Measurements from ENCODE around the gene DNTTIP2. TPM values are rescaled to one million over a fixed set of nuclear protein-coding genes. Genes with fewer than 3 reads are reported as not detected.
"Not testable (repeated sequence)": the region's sequence is repeated elsewhere in the genome, so short reads cannot be mapped to it uniquely, and the experiment has no call there.

Gene DNTTIP2
- total RNA-seq, 2 donors from 2014 or later: 56.2 to 74.7 TPM

DNA sequence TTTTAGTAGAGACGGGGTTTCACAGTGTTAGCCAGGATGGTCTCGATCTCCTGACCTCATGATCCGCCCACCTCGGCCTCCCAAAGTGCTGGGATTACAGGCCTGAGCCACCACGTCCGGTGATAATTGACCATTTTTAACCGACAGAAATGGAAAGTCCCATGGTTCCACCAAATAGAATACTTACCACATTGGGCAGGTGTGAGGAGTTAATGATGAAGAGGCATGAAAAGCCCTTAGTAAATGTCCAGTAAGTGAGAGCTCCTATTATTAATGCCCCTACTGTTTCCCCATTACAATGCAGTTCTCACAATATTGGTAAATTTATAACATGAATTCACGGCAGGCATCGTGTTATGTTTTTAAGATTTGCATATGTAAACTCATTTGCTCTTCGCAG is 38.3 kb upstream of the DNTTIP2 start:
- DNase-seq: no peak
- Histone ChIP-seq H3K27ac (ENCODE audit: low read depth, low read length) (no peak overlapping the region), H3K27me3 (ENCODE audit: control insufficient read depth, insufficient read depth, low read length, poor library complexity, severe bottlenecking) (no peaks in the 10 kb centered on the region), H3K4me3 (ENCODE audit: low read length) (no peak overlapping the region), H3K36me3 (ENCODE audit: control insufficient read depth, insufficient read depth, low read length) (no peaks in the 10 kb centered on the region), H3K9me3 (ENCODE audit: control insufficient read depth, low read length) (peaks cover 12% of the 10 kb centered on the region), H3K4me1 (ENCODE audit: control insufficient read depth, insufficient read depth, low read length) (no peaks in the 10 kb centered on the region), H3K9ac (ENCODE audit: extremely low read depth, low read length, poor library complexity, severe bottlenecking) (no peak overlapping the region)
- H3K27me3 Mint-ChIP-seq (ENCODE audit: insufficient read depth): peaks cover 18% of the 10 kb centered on the region
- no peak overlapping the region for H3K4me3 Mint-ChIP-seq
- H3K36me3 Mint-ChIP-seq (ENCODE audit: low read depth): no peaks in the 10 kb centered on the region
- no peak overlapping the region for H3K27ac Mint-ChIP-seq
- TF ChIP-seq, protein P1, sequence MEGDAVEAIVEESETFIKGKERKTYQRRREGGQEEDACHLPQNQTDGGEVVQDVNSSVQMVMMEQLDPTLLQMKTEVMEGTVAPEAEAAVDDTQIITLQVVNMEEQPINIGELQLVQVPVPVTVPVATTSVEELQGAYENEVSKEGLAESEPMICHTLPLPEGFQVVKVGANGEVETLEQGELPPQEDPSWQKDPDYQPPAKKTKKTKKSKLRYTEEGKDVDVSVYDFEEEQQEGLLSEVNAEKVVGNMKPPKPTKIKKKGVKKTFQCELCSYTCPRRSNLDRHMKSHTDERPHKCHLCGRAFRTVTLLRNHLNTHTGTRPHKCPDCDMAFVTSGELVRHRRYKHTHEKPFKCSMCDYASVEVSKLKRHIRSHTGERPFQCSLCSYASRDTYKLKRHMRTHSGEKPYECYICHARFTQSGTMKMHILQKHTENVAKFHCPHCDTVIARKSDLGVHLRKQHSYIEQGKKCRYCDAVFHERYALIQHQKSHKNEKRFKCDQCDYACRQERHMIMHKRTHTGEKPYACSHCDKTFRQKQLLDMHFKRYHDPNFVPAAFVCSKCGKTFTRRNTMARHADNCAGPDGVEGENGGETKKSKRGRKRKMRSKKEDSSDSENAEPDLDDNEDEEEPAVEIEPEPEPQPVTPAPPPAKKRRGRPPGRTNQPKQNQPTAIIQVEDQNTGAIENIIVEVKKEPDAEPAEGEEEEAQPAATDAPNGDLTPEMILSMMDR (conservative IDR thresholded peaks at IDR 0.05): no peak
- 97 to 100% methylated on average over 1 to 10 of the region's 10 CpGs for WGBS, 2 experiments (ENCODE audit: insufficient coverage in 1 of 2, insufficient read length in 1 of 2)
- H3K9me3 Mint-ChIP-seq: peaks cover 32% of the 10 kb centered on the region
- peaks cover 4% of the 10 kb centered on the region for H3K4me1 Mint-ChIP-seq

DNA sequence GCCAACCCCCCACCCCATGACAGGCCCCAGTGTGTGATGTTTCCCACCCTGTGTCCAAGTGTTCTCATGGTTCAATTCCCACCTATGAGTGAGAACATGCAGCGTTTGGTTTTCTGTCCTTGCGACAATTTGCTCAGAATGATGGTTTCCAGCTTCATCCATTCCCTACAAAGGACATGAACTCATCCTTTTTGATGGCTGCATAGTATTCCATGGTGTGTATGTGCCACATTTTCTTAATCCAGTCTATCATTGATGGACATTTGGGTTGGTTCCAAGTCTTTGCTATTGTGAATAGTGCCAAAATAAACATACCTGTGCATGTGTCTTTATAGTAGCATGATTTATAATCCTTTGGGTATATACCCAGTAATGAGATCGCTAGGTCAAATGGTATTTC is 31.9 kb upstream of the DNTTIP2 start:
- not testable (repeated sequence) for H3K27me3 ChIP-seq (ENCODE audit: control insufficient read depth, insufficient read depth, low read length, poor library complexity, severe bottlenecking); DNase-seq; H3K4me1 Mint-ChIP-seq; H3K4me3 Mint-ChIP-seq; H3K4me3 ChIP-seq (ENCODE audit: low read length); H3K27ac ChIP-seq (ENCODE audit: low read depth, low read length); H3K36me3 Mint-ChIP-seq (ENCODE audit: low read depth); H3K27ac Mint-ChIP-seq; H3K36me3 ChIP-seq (ENCODE audit: control insufficient read depth, insufficient read depth, low read length); H3K4me1 ChIP-seq (ENCODE audit: control insufficient read depth, insufficient read depth, low read length); H3K9me3 ChIP-seq (ENCODE audit: control insufficient read depth, low read length); H3K9ac ChIP-seq (ENCODE audit: extremely low read depth, low read length, poor library complexity, severe bottlenecking)
- WGBS, 2 experiments (ENCODE audit: insufficient coverage in 1 of 2, insufficient read length in 1 of 2): 88 to 100% methylated on average over 3 of the region's 3 CpGs
- H3K9me3 Mint-ChIP-seq: peaks cover 33% of the 10 kb centered on the region
- peaks cover 26% of the 10 kb centered on the region for H3K27me3 Mint-ChIP-seq (ENCODE audit: insufficient read depth)

DNA sequence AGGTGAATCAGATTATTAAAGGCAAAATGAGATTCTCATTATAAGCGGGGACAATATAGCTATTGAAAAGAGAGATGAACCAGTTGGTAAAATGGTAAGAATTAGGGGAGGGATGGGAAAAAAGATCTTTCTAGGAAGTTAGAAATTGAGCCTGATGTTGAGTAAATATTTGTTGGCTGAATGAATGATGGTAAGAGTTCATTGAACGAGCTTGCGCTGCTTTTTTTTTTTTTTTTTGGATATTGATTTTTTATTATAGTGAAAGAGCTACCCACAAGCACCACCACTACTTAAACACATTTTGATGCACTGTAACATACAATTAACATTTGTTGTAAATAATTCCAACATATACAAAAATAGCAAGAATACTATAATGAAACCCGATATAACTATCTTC is 31.3 kb upstream of the DNTTIP2 start:
- H3K9ac ChIP-seq (ENCODE audit: extremely low read depth, low read length, poor library complexity, severe bottlenecking): no peak overlapping the region
- peak overlapping the region; percentile 79 for H3K4me3 Mint-ChIP-seq
- WGBS, 2 experiments (ENCODE audit: insufficient coverage in 1 of 2, insufficient read length in 1 of 2): 98 to 100% methylated on average over 1 to 4 of the region's 4 CpGs
- DNase-seq: no peak
- no peaks in the 10 kb centered on the region for H3K27me3 ChIP-seq (ENCODE audit: control insufficient read depth, insufficient read depth, low read length, poor library complexity, severe bottlenecking)
- TF ChIP-seq, protein P1 (conservative IDR thresholded peaks at IDR 0.05): no peak
- H3K27ac ChIP-seq (ENCODE audit: low read depth, low read length): no peak overlapping the region
- peaks cover 26% of the 10 kb centered on the region for H3K27me3 Mint-ChIP-seq (ENCODE audit: insufficient read depth)
- no peaks in the 10 kb centered on the region for H3K36me3 ChIP-seq (ENCODE audit: control insufficient read depth, insufficient read depth, low read length)
- no peaks in the 10 kb centered on the region for H3K9me3 ChIP-seq (ENCODE audit: control insufficient read depth, low read length)
- H3K4me1 ChIP-seq (ENCODE audit: control insufficient read depth, insufficient read depth, low read length): no peaks in the 10 kb centered on the region
- H3K4me3 ChIP-seq (ENCODE audit: low read length): no peak overlapping the region
- peaks cover 10% of the 10 kb centered on the region for H3K4me1 Mint-ChIP-seq
- peaks cover 28% of the 10 kb centered on the region for H3K9me3 Mint-ChIP-seq
- H3K27ac Mint-ChIP-seq: no peak overlapping the region
- H3K36me3 Mint-ChIP-seq (ENCODE audit: low read depth): no peaks in the 10 kb centered on the region
